ENCODE measurements around the gene ADORA1.

ADORA1 gene

DNA sequence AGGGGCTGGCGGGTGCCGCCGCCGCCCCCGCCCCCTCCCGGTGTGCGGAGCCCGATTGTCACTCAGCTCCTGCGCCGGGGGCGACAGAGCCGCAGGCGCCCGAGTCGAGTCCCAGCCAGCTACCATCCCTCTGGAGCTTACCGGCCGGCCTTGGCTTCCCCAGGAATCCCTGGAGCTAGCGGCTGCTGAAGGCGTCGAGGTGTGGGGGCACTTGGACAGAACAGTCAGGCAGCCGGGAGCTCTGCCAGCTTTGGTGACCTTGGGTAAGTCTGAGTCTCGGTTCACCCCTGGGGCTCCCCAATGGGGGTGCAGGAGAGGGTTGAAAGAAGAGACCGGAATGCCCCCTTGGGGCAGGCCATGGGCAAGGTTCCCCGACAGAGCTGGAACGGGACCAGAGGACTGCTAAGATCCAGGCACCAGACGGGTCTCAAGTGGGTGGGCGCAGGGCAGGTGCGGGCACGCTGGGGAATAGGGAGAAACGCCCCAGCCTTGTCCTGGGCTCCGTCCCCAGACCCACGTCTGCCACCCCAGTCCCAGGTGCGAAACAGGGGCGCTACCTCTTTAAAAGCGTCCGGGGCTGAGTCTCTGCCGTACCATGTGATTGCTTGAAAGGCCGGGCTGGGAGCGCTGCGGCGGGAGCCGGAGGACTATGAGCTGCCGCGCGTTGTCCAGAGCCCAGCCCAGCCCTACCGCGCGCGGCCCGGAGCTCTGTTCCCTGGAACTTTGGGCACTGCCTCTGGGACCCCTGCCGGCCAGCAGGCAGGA lies at the start of gene ADORA1:
Gene ADORA1, plus strand, starts transcription at position 61 of the 765 bp plus-strand sequence. CDS start 1,116 bp downstream, outside the sequence.
- DNase-seq, result no peak

- no peak for DNase-seq
These were observed 49.6 kb upstream of the ADORA1 start for GRCh38 chr1:203077956-203078355.

GRCh38 chr1:203078478-203078877 lies 49.0 kb upstream of the ADORA1 start:
- no peak for DNase-seq

DNA sequence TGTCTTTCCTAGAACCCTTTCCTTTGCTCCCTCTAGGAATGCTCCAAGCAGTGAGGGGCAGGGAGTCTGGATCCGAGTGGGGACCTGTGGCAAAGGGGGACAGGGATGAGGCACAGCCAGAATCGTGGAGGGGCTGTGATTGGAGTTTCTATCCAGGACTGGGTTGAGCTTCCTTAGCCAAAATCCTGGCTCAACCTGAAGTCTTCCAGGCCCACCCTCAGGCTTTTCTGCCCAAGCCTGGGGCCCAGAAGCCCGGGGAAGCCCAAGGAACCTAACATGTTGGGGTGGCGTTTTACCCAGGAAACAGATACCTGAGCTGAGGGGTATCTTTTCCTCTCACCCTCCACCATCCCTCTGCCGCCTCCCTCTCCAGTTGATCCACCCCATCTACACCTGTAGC lies 47.1 kb upstream of the ADORA1 start:
- DNase-seq, result no peak

GRCh38 chr1:203081465-203082230 lies 45.9 kb upstream of the ADORA1 start:
- DNase-seq, result no peak

DNA sequence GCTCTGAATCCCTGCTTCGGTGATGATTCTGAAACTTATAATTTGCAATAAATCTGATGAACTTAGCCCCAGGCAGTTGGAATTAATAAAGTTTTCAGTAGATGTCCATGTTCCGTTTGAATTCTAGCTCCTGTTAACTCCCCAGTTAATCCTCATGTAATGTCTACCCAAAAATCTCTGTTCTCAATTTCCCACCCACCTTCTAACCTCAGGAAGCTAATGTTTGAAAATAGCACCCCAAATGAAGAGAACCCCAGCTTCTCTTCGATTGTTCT lies 45.4 kb upstream of the ADORA1 start:
- no peak for DNase-seq

- DNase-seq, result no peak
These were observed 44.7 kb upstream of the ADORA1 start for GRCh38 chr1:203082571-203083462.

DNA sequence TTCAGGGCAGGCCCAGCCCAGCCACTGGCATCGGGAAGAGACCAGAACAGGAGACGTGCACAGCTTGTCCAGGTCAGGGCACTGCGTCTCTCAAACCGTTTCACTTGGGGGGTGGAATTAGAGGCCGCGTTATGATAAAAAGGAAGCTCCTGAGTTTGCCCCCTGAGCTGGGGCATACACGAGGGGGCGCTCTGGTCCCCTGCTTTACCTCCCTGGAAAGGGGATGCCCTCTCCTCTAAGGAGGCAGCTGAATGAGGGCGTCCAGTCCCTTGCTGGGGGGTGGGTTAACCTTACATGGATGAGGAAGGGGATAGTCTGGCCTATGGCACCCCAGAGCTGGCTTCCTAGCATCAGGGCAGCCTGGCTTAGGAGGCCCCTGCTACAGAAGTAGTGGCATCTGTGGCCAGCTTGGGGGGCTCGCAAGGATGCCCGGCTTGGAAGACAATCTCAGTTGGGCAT lies 44.0 kb upstream of the ADORA1 start:
- DNase-seq, result no peak

DNA sequence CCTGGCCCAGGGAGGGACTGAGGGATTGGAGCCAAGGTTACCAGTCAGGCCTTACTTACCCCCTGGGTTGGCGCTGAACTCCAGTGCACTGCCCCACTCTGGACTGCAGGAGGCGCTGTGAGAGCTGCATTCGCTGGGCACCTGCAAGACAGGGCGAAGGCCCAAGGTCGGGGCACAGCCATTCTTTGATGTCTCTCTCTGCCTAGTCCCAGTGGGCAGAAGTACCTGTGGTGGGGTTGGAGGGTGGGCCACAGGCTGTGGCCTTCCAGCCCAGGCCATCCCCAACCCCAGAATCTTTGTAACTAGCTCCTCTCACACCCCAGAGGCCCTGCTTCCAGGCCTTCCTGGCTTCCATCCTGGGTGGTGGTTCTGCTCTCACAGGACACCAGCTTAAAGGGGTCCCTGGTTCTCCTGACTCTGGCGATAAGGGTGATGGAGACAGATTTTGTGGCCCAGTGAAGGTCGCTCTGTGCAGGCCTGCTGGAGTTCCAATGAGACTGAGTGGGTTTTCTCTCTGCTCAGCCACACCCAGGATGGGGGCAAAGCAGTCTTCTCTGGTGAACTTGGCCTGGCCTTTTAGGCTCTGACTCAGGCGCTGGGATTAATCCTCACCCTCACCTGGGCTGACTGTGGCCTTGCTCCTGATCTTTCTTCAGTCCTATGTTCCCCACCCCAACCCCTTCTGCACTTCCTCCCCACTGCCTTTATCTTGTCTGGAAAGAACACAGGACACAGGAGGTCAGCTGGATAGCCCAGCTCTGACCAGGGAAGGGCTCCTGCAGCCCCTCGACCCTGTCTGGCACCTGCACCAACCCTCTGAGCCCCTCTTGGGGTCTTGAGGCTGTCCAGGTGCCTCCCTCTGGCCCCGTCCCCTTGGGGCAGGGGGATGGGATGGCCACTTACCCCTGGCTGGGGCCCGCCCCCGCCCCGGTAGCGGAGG lies 42.7 kb upstream of the ADORA1 start:
- DNase-seq, result no peak

- no peak for DNase-seq
These were observed 41.8 kb upstream of the ADORA1 start, which contains the start of gene MYOG for GRCh38 chr1:203085528-203086406. MYOG (minus strand) TSS chr1:203086012; CDS start chr1:203085961, 51 bp downstream.

- DNase-seq, result no peak
These were observed 40.3 kb upstream of the ADORA1 start for GRCh38 chr1:203086992-203087763.

GRCh38 chr1:203088441-203088840 lies 39.1 kb upstream of the ADORA1 start:
- no peak for DNase-seq

GRCh38 chr1:203089001-203089650 lies 38.4 kb upstream of the ADORA1 start:
- DNase-seq, result no peak

GRCh38 chr1:203089651-203090045 lies 37.9 kb upstream of the ADORA1 start:
- DNase-seq, result no peak

- no peak for DNase-seq
These were observed 36.9 kb upstream of the ADORA1 start for GRCh38 chr1:203090421-203091198.

DNA sequence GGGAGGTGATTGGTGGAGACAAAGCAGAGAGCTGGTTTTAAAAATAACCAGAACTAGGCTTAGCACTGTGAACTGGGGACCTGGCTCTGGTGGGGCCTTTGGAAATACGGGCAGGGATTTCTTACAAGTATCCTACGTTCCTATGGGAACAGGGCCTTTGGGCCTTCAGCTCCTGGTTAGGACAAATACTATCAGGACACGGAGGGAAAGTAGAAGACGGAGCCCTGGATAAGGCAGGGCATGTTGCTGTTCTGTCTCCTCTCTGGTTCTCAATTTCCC lies 36.4 kb upstream of the ADORA1 start:
- DNase-seq, result no peak

DNA sequence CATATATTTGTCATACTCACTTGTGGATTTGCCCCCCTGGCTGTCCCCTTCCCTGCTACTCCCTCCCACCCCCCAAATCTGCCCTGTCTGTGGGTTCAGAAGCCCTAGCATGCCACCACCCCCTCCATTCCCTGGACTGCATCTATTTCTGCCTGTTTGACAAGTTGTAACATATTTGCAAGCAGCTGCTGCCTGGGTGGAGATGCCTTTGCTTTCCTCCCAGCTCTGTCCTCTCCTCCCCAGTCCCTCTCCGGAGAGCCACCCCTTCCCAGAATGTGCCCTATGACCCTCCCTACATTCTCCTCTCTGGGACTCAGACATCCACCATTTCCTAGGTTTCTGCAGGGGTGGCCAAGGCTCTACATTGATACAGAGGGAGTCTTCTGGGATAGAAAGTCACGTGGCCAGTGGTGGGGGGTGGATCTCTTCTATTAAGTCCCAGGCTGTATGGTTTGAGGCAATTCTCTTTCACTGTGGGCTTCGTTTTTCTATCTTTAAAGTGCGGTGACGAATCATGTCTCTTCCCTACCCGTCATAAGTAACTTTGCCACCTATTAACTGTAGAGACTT lies 35.7 kb upstream of the ADORA1 start:
- no peak for DNase-seq

DNA sequence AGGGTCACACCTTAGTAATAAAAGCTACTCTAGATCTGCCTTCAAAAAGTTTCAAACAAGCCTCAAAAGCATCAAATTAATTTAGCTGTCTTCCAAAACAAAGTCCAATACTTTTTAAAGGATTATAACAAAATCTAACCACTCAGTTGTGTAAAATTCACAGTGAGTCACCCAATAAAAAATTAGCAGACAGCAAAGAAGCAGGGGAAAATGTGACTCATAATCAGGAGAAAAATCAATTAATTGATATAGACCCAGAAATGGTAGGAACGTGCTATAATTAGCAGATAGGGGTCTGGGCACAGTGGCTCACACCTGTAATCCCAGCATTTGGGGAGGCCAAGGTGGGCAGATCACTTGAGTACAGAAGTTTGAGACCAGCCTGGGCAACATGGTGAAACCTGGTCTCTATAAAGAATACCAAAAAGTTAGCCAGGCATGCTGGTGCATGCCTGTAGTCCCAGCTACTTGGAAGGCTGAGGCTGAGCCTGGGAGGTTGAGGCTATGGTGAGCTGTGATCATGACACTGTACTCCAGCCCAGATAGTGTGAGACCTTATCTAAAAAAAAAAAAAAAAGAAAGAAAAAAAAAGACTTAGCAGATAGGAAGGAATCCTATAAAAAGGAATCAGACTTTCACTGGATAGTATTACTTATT lies 33.6 kb upstream of the ADORA1 start:
- DNase-seq, result no peak
